Psoas muscle (tissue), 8 donors: ENCODE measurements around the gene NF1. TPM values are rescaled to one million over a fixed set of nuclear protein-coding genes. Genes with fewer than 3 reads are reported as not detected.
"Not testable (repeated sequence)": the region's sequence is repeated elsewhere in the genome, so short reads cannot be mapped to it uniquely, and the experiment has no call there.

Experiments used
- ATAC-seq, 4 donors: fragments of 200-7000 bp; cut with Tn5 transposase; one replicate each; pipeline ENCODE4 v1.9.1; 2020; ENCODE audit warnings: moderate library complexity in 3 of 4, mild to moderate bottlenecking in 2 of 4
- DNase-seq, 2 donors: peaks; one replicate each; pipeline ENCODE4 v3.0.0-alpha.2; 2020
- H3K27ac ChIP-seq: fragments of 200-600 bp; one replicate; pipeline ENCODE4 v1.8.0; 2022
- H3K27me3 ChIP-seq, 3 donors: fragments of 200-600 bp in 1 of 3; one replicate each; pipeline versions ENCODE4 v1.6.1 to v1.8.0; 2013 to 2022; ENCODE audit warnings: low read length in 2 of 3, mild to moderate bottlenecking in 2 of 3, moderate library complexity in 1 of 3; ENCODE audit not compliant: insufficient read depth in 3 of 3
- H3K36me3 ChIP-seq, 2 donors: fragments of 200-600 bp in 1 of 2; one replicate each; pipeline versions ENCODE4 v1.6.1 to v1.8.0; 2013 to 2022; ENCODE audit warnings: low read depth in 1 of 2, mild to moderate bottlenecking in 1 of 2, moderate library complexity in 1 of 2; ENCODE audit not compliant: insufficient read depth in 1 of 2
- H3K4me1 ChIP-seq: fragments of 200-600 bp; one replicate; pipeline ENCODE4 v1.8.0; 2022
- H3K4me3 ChIP-seq: fragments of 200-600 bp; one replicate; pipeline ENCODE4 v1.8.0; 2022; ENCODE audit warnings: mild to moderate bottlenecking
- H3K9me3 ChIP-seq: fragments of 200-600 bp; one replicate; pipeline ENCODE4 v1.8.0; 2022
- CTCF ChIP-seq: fragments of 200-600 bp; IDR thresholded peaks from one replicate; pipeline ENCODE4 v1.8.0; 2022; ENCODE audit warnings: antibody characterized with exemption
- WGBS, 3 donors: extraction: QIAGEN DNeasy Blood & Tissue Kit; methylation state at CpG; one replicate each; pipeline versions ENCODE4 v1.1.6 to v1.1.7; 2013; 5-methylcytosine and 5-hydroxymethylcytosine counted together
- intact Hi-C, 2 donors: fragments of 100-400 bp; cut with DNase I; formaldehyde crosslinking; loops; one replicate each; pipeline versions ENCODE4 v1.11.0 to v1.14.2; 2022
- polyA plus RNA-seq, 3 donors: library from polyadenylated mRNA; stranded (reverse); fragments of 200-250 nt; gene quantifications; one replicate each; pipeline ENCODE4 v1.2.3, GENCODE V29; 2013
- total RNA-seq, 4 donors: library from RNA; stranded (reverse); fragmentation: NEBNext Ultra II Directional in 2 of 4; extraction: Animal tissue kit (Norgen Biotek cat#: 25700) in 2 of 4; gene quantifications; one replicate each; pipeline versions ENCODE4 v1.2.1 to v1.2.4, GENCODE V29; 2021 to 2023
- donor health status: healthy with polysubstance abuse.
- donor health status: DM: no; HTN: no; CAD: no; lungs with moderate emphysema.
- donor health status: Bipolar disorder and iron deficiency.
- donor health status: healthy.
- donor health status: DM: yes; HTN: yes; CAD: no.
- donor health status: DM: no; HTN: no; CAD: no.
- donor health status: DM: no; HTN: no; CAD: no.
- donor health status: DM: yes; HTN: yes; CAD: no.

The NF1 gene
- total and polyA plus RNA-seq, 7 donors, result 3.5 to 35.5 (median 27.4) TPM

GRCh38 chr17:31079731-31080130 lies 15.0 kb upstream of the NF1 start:
- no peaks in the 10 kb centered on the region for H3K4me1 ChIP-seq
- no peaks in the 10 kb centered on the region for H3K36me3 ChIP-seq
- H3K9me3 ChIP-seq, result no peaks in the 10 kb centered on the region
- H3K27me3 ChIP-seq, result no peaks in the 10 kb centered on the region
- no peak overlapping the region for H3K4me3 ChIP-seq
- no peak overlapping the region for H3K27ac ChIP-seq
- no peak for DNase-seq
- intact Hi-C loops, result no loop called here
- 45 to 67% (median 48%) methylated on average over 1 of the region's 1 CpG for WGBS, 3 donors
- no peak for ATAC-seq
- no peak for TF ChIP-seq CTCF

- Histone ChIP-seq H3K4me3 (no peak overlapping the region), H3K27me3 (no peaks in the 10 kb centered on the region), H3K9me3 (no peaks in the 10 kb centered on the region), H3K4me1 (no peaks in the 10 kb centered on the region), H3K27ac (no peak overlapping the region), H3K36me3 (no peaks in the 10 kb centered on the region)
- no peak for TF ChIP-seq CTCF
- intact Hi-C loops, result no loop called here
- WGBS, 3 donors, result 61 to 68% (median 62%) methylated on average over 2 of the region's 2 CpGs
- DNase-seq, result no peak
- ATAC-seq, result peak in 3 of 4 donors; percentile 40 to 57 (median 57)
Observed at GRCh38 chr17:31085563-31085962, 9.2 kb upstream of the NF1 start.

GRCh38 chr17:31089471-31089870 lies 5.3 kb upstream of the NF1 start:
- 90 to 93% (median 92%) methylated on average over 3 of the region's 3 CpGs for WGBS, 3 donors
- no peak for TF ChIP-seq CTCF
- DNase-seq, result no peak
- no peak for ATAC-seq
- Histone ChIP-seq H3K4me1 (no peaks in the 10 kb centered on the region), H3K36me3 (no peaks in the 10 kb centered on the region), H3K27me3 (no peaks in the 10 kb centered on the region), H3K4me3 (no peak overlapping the region), H3K9me3 (no peaks in the 10 kb centered on the region), H3K27ac (no peak overlapping the region)
- intact Hi-C loops, result no loop called here

GRCh38 chr17:31090650-31091049 lies 4.1 kb upstream of the NF1 start:
- H3K4me3 ChIP-seq, H3K27ac ChIP-seq, DNase-seq, H3K4me1 ChIP-seq, intact Hi-C loops, H3K27me3 ChIP-seq, ATAC-seq, H3K9me3 ChIP-seq, H3K36me3 ChIP-seq: not testable (repeated sequence)
- 91 to 93% (median 93%) methylated on average over 3 of the region's 3 CpGs for WGBS, 3 donors

GRCh38 chr17:31092475-31093064 lies 2.2 kb upstream of the NF1 start:
- intact Hi-C loops, result no loop called here

More at GRCh38 chr17:31092475-31093064, 2.2 kb upstream of the NF1 start:
- H3K27me3 ChIP-seq, result no peaks in the 10 kb centered on the region
- peaks cover 4% of the 10 kb centered on the region for H3K4me1 ChIP-seq
- ATAC-seq (no peak), DNase-seq (no peak)
- 68 to 89% (median 75%) methylated on average over 1 of the region's 1 CpG for WGBS, 3 donors
- no peaks in the 10 kb centered on the region for H3K36me3 ChIP-seq
- no peak for TF ChIP-seq CTCF
- H3K27ac ChIP-seq, result no peak overlapping the region
- H3K4me3 ChIP-seq, result no peak overlapping the region
- no peaks in the 10 kb centered on the region for H3K9me3 ChIP-seq
